GM18858 (cell line): ENCODE data around the gene SUCO.

Source experiments
- ATAC-seq: cut with Tn5 transposase; IDR thresholded peaks from one replicate; pipeline ENCODE4 v1.9.1; 2021; ENCODE audit not compliant: unreplicated experiment

Gene SUCO

GRCh38 chr1:172641492-172641891, 108.5 kb downstream of the SUCO start:
- ATAC-seq = no peak

DNA sequence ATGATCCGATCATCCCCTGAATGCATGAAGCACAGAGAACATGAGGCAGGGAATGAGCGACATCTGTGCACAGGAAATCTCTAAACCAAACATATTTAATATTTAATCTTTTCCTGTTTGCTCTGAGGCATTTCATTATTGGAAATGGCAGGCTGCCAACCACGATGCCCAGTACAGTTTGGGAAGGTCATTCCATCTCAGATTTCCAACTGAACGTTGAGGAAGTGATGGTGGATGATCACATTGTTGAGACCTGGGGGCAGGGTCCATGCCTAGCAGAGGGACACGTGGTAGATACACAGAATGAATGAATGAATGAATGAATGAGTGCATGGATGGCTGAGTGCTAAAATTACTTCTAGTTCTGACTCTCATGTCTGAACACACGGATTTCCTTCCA, 110.0 kb downstream of the SUCO start:
- no peak for ATAC-seq

GRCh38 chr1:172646653-172647052, 113.7 kb downstream of the SUCO start:
- no peak for ATAC-seq

DNA sequence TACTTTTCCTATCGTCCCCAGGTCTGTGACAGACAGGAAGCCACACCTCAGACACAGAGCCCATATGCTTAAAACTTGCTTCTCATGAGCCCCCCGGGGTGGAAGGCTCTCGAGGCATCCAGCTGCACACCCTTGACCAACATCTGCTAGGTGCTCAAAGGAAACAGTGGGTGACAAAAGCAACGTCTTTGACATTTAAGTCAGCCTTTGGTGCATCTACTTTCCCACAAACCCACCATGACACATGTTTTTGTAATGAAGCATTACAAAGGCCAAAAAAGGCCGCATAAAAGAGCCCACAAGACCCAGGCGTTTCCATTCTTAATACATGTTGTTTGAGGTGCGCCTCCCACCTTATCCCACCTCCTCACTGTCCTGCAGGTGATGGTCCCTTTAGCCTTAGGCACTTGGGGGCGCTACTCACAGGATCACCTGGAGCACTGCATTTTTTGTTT, 114.2 kb downstream of the SUCO start:
- ATAC-seq = no peak

DNA sequence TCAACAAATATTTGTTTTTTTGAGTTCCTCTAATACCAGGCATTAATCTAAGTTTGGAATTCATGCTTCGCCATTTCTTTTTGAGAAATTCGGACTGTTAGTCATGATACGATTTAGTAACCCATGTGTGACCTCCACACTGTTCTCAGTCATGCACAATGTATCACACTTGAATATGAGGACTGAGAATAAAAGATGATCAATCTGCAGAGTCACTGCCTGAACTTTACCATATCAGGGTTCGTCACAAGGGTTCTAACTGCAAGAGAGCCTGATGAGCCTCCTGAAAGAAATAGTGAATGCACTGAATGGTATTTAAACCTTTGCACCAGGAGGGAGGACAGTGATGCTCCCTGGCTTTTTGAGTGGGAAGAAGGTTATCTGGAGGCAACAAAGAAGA, 115.0 kb downstream of the SUCO start:
- no peak for ATAC-seq

GRCh38 chr1:172650474-172651193, 117.7 kb downstream of the SUCO start:
- ATAC-seq = no peak

DNA sequence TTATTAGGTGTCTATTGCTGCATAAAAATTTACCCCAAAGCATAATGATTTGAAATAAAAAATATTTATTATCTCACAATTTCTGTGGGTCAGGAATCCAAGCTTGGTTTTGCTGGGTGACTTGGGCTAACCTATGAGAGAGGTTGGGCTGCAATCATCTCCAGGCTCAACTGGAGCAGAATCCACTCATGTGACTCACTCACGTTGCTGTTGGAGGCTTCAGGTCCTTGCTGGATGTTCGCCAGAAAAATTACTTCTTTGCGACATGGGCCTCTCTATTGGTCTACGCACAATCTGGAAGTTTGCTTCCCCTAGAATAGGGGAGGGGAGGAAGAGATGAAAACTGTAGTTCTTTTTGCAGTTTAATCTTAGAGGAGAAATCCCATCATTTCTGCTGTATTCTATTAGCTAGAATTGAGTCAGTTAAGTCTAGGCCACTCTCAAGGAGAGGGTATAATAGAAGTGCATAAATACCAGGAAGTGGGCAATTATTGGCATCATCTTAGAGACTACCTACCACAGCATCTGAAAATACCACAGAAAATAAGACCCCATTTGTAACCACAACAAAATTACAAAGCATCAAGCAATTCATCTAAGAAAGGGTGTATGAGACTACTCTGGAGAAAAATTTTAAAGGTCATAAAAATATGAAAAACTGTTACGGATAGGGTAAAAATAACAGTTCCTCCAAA, 120.2 kb downstream of the SUCO start:
- no peak for ATAC-seq

GRCh38 chr1:172654535-172654934, 121.6 kb downstream of the SUCO start:
- no peak for ATAC-seq

GRCh38 chr1:172656576-172656975, 123.6 kb downstream of the SUCO start:
- no peak for ATAC-seq

DNA sequence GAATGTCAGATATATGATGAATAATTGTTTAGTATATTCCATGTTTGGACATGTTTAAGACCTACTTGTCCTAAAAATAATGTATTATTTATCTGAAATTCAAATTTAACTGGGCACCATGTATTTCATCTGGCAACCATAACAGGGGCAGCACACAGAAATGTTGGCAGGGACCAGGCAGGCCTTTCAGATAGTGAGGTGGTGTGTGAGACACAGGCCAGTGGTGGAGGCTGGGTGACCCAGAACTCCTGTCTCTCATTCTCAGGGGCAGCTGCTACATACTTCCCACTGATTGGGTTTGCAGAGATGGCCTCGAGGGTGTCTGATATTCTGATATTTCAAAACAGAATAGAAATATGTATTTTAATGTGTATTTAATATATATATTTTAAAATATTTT, 124.6 kb downstream of the SUCO start:
- ATAC-seq = no peak

GRCh38 chr1:172658871-172659453, 126.0 kb downstream of the SUCO start, which contains the start of gene FASLG:
FASLG (plus strand) TSS chr1:172659103; CDS start chr1:172659202, 99 bp downstream.
- ATAC-seq = no peak

DNA sequence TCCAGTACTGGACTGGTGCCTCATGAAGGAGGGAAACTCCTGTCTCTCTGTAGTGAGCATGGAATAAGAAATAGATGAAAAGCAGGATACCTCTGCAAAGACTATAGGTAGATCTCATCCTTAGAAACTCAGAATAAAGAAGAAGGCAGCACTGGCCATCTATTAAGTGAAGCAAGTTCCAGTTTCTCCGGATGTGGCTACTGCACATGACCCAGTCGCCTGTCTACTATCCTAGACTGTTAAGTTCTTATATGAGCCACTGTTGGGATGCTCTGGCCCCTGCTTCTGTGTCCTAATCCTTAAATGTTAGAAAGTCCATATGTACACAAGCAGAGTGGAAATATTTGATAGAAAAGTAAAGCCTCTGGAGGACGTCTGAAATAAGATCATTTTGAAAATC, 128.2 kb downstream of the SUCO start:
- no peak for ATAC-seq
